ENCODE data around the gene NUSAP1. TPM values are rescaled to one million over a fixed set of nuclear protein-coding genes. Genes with fewer than 3 reads are reported as not detected.

NUSAP1 gene
- total and polyA plus RNA-seq, 10 of the 15 experiments (the other 5 are each of a cell fraction or from before 2014, with no cell fraction given): 158 to 315 (median 229) TPM

DNA sequence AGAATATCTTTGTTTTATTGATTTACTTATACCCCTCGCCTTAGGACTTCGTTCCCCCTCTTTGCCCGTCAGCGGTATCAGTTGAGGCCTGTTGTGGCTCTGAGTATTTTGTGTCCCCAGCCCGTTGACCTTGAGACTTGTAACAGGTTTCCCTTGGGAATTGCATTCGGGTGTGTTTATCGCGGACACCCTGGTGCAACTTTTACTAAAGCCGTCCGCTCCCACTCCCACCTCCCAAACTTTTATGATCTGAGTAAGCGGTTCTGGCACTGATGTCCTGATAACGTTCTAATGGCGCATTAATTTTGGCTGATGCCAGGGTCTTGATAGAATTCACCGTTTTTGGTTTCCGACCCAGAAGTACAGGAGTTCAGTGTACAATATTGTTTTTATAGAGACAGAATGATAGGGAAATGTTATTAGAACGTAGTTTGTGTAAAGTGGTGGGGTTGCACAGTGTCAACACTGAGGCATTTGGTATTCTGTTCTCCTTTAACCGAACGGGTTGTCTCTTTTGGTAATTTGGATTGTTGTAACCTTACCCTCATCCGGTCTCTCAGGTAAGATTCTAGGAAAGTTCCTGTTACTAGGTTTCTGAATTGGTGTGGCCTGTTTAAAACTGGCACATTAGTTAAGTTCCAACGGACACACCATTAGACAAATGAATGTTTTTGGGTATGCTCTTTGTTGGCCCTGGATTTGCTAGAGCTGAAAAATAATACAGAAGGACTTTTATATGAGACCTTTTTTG, 48.1 kb upstream of the NUSAP1 start (continued):
- TF ChIP-seq CHD4 (IDR thresholded peaks at IDR 0.05) (no peak), GATAD2B (conservative IDR thresholded peaks at IDR 0.05; ENCODE audit: low read depth) (no peak), HCFC1 (IDR thresholded peaks at IDR 0.05; ENCODE audit: low read length) (no peak), STAT1 (conservative IDR thresholded peaks at IDR 0.05) (no peak), NR2C1 (IDR thresholded peaks at IDR 0.05) (no peak), SIX5 (IDR thresholded peaks at IDR 0.05; ENCODE audit: low read depth, low read length, severe bottlenecking) (no peak), MEF2B (IDR thresholded peaks at IDR 0.05; ENCODE audit: partially characterized antibody, poor library complexity, severe bottlenecking) (peak; percentile 81), DPF2 (IDR thresholded peaks at IDR 0.05) (no peak), RBBP5 (conservative IDR thresholded peaks at IDR 0.05) (no peak), ZNF24 (IDR thresholded peaks at IDR 0.05) (no peak), SMAD5 (IDR thresholded peaks at IDR 0.05; ENCODE audit: low read depth) (no peak), FOXM1 (IDR thresholded peaks at IDR 0.05; ENCODE audit: low read depth, low read length) (no peak), CREM (IDR thresholded peaks at IDR 0.05; ENCODE audit: low read depth) (no peak), ESRRA (IDR thresholded peaks at IDR 0.05; ENCODE audit: low read length) (peak; percentile 63; the same call in 1 of the 2 replicates), HDAC6 (IDR thresholded peaks at IDR 0.05; ENCODE audit: unreplicated experiment) (no peak), RELA (IDR thresholded peaks at IDR 0.05; ENCODE audit: borderline replicate concordance, partially characterized antibody) (no peak)
- TF ChIP-seq, protein P1, sequence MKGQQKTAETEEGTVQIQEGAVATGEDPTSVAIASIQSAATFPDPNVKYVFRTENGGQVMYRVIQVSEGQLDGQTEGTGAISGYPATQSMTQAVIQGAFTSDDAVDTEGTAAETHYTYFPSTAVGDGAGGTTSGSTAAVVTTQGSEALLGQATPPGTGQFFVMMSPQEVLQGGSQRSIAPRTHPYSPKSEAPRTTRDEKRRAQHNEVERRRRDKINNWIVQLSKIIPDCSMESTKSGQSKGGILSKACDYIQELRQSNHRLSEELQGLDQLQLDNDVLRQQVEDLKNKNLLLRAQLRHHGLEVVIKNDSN (IDR thresholded peaks at IDR 0.05; ENCODE audit: borderline replicate concordance, extremely low read length, insufficient read depth, low read depth, low read length): no peak
- TF ChIP-seq, protein P2, sequence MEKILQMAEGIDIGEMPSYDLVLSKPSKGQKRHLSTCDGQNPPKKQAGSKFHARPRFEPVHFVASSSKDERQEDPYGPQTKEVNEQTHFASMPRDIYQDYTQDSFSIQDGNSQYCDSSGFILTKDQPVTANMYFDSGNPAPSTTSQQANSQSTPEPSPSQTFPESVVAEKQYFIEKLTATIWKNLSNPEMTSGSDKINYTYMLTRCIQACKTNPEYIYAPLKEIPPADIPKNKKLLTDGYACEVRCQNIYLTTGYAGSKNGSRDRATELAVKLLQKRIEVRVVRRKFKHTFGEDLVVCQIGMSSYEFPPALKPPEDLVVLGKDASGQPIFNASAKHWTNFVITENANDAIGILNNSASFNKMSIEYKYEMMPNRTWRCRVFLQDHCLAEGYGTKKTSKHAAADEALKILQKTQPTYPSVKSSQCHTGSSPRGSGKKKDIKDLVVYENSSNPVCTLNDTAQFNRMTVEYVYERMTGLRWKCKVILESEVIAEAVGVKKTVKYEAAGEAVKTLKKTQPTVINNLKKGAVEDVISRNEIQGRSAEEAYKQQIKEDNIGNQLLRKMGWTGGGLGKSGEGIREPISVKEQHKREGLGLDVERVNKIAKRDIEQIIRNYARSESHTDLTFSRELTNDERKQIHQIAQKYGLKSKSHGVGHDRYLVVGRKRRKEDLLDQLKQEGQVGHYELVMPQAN (conservative IDR thresholded peaks at IDR 0.05): no peak
- TF ChIP-seq, protein P3, sequence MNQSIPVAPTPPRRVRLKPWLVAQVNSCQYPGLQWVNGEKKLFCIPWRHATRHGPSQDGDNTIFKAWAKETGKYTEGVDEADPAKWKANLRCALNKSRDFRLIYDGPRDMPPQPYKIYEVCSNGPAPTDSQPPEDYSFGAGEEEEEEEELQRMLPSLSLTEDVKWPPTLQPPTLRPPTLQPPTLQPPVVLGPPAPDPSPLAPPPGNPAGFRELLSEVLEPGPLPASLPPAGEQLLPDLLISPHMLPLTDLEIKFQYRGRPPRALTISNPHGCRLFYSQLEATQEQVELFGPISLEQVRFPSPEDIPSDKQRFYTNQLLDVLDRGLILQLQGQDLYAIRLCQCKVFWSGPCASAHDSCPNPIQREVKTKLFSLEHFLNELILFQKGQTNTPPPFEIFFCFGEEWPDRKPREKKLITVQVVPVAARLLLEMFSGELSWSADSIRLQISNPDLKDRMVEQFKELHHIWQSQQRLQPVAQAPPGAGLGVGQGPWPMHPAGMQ (IDR thresholded peaks at IDR 0.05; ENCODE audit: borderline replicate concordance): no peak
- TF ChIP-seq, protein P4, sequence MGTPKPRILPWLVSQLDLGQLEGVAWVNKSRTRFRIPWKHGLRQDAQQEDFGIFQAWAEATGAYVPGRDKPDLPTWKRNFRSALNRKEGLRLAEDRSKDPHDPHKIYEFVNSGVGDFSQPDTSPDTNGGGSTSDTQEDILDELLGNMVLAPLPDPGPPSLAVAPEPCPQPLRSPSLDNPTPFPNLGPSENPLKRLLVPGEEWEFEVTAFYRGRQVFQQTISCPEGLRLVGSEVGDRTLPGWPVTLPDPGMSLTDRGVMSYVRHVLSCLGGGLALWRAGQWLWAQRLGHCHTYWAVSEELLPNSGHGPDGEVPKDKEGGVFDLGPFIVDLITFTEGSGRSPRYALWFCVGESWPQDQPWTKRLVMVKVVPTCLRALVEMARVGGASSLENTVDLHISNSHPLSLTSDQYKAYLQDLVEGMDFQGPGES (IDR thresholded peaks at IDR 0.05): no peak
- TF ChIP-seq, protein P5, sequence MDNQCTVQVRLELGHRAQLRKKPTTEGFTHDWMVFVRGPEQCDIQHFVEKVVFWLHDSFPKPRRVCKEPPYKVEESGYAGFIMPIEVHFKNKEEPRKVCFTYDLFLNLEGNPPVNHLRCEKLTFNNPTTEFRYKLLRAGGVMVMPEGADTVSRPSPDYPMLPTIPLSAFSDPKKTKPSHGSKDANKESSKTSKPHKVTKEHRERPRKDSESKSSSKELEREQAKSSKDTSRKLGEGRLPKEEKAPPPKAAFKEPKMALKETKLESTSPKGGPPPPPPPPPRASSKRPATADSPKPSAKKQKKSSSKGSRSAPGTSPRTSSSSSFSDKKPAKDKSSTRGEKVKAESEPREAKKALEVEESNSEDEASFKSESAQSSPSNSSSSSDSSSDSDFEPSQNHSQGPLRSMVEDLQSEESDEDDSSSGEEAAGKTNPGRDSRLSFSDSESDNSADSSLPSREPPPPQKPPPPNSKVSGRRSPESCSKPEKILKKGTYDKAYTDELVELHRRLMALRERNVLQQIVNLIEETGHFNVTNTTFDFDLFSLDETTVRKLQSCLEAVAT (IDR thresholded peaks at IDR 0.05): no peak

All from GM12878 (cell line).